Heart left ventricle (tissue), 13 donors: ENCODE measurements around the gene KIAA1217.

Experiments used
- CTCF ChIP-seq, 12 donors: fragments of 200-600 bp; sonication (generic) in 4 of 12; IDR thresholded peaks; one replicate each; pipeline versions ENCODE4 v1.5.0 to v1.8.0; 2018 to 2022; ENCODE audit warnings: antibody characterized with exemption in 12 of 12, mild to moderate bottlenecking in 5 of 12
- POLR2A ChIP-seq, 2 donors: fragments of 450-650 bp; IDR thresholded peaks; one replicate each; pipeline ENCODE4 v1.6.1; 2017; ENCODE audit warnings: antibody characterized with exemption in 2 of 2, mild to moderate bottlenecking in 2 of 2, moderate library complexity in 2 of 2
- donor health status: ischemic (EF 13 %, LVEDD 7.1; RV severe dilation, severe dysfunction).
- donor health status: DM: no; HTN: yes; CAD: no.
- donor health status: DM: no; HTN: no; CAD: no.
- donor health status: ischemic (EF 25% LVEDD 6.9; RV normal size, moderate dysfunction).
- donor health status: ischemic (EF 25% LVEDD 5.7; RV mildly dilated, moderate dysfunction).
- donor health status: ischemic (EF 35%, LVEDD 5.7; RV mildly dilated, moderate dysfunction).
- donor health status: nonischemic (EF 11% LVEDD 7.7; RV severe dilation, severe dysfunction).
- donor health status: DM: yes; HTN: yes; CAD: no.
- donor health status: PGD.
- donor health status: ischemic (EF 29% LVEDD 5.4; RV normal size, mild dysfunction).
- donor health status: nonischemic (EF 23%, LVEDD 6.1; RV moderate dilation, normal function).

GRCh38 chr10:24239289-24240040 is 30.5 kb downstream of the KIAA1217 start:
- TF ChIP-seq CTCF (IDR thresholded peaks at IDR 0.05) (no peak), POLR2A (IDR thresholded peaks at IDR 0.05) (no peak)
